GM19043 (cell line): ENCODE data around the gene MEGF6.
"Not testable (repeated sequence)": the region's sequence is repeated elsewhere in the genome, so short reads cannot be mapped to it uniquely, and the experiment has no call there.

Experiments
- ATAC-seq: cut with Tn5 transposase; IDR thresholded peaks from one replicate; pipeline ENCODE4 v1.9.1; 2021; ENCODE audit warnings: low read depth; ENCODE audit not compliant: unreplicated experiment

MEGF6 gene

GRCh38 chr1:3578906-3579305 lies 32.4 kb downstream of the MEGF6 start:
- no peak for ATAC-seq

DNA sequence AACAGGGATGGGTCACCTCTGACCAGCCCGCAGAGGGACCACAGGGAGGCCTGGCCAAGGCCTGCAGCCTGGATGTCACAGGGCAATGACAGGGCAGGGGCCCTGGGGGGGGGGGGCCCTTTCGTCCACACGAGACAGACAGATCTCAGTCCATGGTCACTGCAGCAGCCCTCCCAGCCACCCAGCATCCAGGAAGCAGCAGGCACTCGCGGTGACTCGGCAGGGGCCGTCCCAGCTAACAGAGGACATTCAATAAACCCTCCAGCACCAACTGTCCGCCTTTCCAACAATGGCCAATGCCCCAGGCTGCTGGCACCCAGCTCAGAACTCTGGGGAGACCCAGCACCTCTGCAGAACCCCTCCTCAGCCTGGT lies 32.9 kb downstream of the MEGF6 start:
- ATAC-seq, result no peak

- no peak for ATAC-seq
These were observed 33.4 kb downstream of the MEGF6 start for GRCh38 chr1:3577711-3578432.

DNA sequence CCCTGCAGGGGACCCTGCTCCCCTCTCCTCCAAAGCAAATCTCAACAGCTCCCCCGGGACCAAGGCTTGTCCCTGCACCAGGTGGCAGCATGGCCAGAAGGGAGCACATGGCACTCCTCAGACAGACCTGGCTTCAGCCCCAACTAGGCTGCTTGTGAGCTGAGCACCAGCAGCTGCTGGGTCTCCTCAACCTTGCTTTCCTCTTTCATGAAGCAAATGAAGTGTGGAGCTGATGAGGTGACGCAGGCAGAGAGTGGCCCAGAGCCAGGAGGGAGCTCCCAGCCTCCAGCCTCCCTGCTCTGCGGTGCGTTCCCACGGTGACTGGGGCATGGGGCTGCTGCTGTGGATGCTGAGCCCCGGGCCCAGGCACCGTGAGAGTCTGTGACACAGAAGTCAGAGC lies 34.0 kb downstream of the MEGF6 start:
- no peak for ATAC-seq

GRCh38 chr1:3575993-3576392 lies 35.3 kb downstream of the MEGF6 start:
- ATAC-seq, result no peak

DNA sequence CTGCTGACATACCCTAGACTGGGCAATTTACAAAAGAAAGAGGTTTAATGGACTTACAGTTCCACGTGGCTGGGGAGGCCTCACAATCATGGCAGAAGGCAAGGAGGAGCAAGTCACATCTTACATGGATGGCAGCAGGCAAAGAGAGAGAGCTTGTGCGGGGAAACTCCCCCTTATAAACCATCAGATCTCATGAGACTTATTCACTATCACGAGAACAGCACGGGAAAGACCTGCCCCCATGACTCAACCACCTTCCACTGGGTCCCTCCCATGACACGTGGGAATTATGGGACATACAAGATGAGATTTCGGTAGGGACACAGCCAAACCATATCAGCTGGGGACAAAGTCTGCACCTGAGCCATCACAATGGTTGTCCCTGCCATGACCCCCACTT lies 35.8 kb downstream of the MEGF6 start:
- not testable (repeated sequence) for ATAC-seq

- ATAC-seq, result no peak
These were observed 37.8 kb downstream of the MEGF6 start for GRCh38 chr1:3573500-3573899.

DNA sequence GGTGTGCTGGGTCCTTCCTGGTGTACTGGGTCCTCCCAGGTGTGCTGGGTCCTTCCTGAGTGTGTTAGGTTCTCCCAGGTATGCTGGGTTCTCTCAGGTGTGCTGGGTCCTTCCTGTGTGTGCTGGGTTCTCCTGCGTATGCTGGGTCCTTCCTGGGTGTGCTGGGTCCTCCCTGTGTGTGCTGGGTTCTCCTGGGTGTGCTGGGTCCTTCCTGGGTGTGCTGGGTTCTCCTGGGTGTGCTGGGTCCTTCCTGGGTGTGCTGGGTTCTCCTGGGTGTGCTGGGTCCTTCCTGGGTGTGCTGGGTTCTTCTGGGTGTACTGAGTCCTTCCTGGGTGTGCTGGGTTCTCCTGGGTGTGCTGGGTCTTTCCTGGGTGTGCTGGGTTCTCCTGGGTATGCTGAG lies 38.7 kb downstream of the MEGF6 start:
- ATAC-seq, result not testable (repeated sequence)

GRCh38 chr1:3571263-3571662 lies 40.0 kb downstream of the MEGF6 start:
- no peak for ATAC-seq

GRCh38 chr1:3570066-3570986 lies 41.0 kb downstream of the MEGF6 start:
- no peak for ATAC-seq

DNA sequence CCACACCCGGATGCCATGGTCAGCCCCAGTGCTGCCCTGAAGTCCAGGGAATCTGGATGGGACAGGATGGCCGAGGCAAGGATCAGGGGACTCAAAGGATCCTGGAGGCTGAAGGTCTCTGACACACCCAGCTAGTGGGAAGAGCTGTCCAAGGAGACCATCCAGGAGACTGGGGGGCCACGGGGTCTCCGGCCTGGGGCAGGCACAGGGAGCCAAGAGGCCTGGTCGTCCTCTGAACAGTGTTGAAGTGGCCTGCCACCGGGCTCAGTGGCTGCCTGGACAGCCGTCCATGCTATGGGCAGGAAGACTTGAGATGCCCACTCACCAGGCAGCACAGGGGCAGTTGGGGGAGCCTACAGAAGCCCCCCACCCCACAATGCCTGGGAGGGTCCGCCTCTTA lies 41.9 kb downstream of the MEGF6 start:
- ATAC-seq, result no peak

- no peak for ATAC-seq
These were observed 42.4 kb downstream of the MEGF6 start for GRCh38 chr1:3568815-3569435.

GRCh38 chr1:3566951-3567804 lies 44.1 kb downstream of the MEGF6 start:
- ATAC-seq, result no peak

- no peak for ATAC-seq
These were observed 45.1 kb downstream of the MEGF6 start for GRCh38 chr1:3566003-3566885.

- ATAC-seq, result no peak
These were observed 46.1 kb downstream of the MEGF6 start for GRCh38 chr1:3564921-3565831.

DNA sequence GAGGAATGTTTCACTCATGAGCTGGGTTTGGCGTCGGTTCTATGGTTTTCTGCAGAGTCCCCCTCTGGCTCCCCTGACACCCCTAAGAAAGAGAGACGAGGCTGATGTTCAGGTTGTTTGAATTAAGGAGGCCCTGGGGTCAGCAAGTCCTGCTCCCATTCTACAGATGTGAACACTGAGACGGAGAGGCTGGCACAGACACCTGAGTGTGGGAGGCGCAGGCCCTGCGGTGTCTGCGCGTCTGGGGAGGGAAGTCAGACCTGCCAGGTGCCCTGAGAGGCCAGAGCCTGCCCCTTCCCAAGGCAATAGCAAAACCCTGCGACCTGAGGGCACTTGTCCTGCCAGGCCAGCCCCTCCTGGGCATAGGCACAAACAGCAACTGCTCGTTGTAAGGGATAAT lies 47.7 kb downstream of the MEGF6 start:
- no peak for ATAC-seq

DNA sequence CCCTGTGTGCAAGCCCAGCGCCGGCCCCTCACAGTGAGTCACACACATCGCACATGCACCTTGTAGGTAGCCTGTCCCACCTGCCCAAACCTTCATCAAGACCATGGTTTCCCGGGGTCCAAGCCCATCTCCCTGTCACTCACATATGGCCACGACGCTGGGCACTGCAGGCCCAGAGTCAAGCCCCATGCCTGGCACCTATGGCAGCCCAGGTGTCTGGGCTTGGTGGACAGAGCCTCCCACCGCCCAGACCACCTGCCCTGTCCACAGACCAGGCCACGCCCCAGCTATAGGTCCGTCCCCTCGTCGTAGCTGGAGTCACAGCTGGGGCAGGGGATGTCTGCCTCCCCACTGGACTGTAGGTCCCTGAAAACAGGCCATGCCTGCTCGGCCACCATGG lies 48.2 kb downstream of the MEGF6 start:
- no peak for ATAC-seq

DNA sequence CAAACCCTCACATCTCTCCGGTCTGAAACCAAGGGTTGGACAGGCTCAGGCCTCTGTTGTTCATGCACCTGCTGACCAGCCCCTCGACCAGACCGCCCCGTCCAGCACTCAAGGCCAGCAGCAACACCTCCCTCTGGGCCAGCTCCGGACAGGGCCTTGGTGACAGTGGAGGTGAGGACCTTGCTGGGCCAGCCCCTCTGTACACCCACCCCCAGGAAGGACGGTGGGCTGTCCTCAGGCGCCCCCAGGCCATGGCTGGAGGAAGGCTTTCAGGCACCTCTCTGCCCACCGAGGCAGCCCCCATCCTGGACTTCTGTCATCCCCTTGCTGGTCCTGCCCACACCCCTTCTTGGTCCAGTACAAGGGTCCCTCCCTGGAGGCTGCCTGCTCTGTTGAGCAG lies 48.6 kb downstream of the MEGF6 start:
- ATAC-seq, result no peak

DNA sequence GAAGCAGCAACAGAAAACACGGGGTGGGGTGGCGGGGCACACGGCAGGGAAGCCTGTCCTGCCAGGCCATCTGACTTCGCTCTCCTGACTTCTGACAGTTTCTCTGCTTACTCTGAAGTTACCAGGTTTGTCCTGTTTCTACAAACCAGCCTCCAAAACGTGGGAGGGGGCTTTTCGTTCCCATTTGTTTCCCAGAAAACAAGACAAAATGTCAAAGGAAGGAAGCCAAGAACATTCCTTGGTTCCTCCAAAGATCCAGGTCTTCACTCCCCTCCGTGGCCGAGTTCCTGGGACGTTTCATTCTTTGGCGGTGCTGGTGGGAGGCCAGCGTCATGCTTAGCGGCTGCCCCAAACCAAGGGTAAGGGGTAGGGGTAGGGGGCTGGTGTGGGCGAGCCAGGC lies 49.6 kb downstream of the MEGF6 start:
- no peak for ATAC-seq
